ENCODE data around the gene KLLN.

GRCh38 chr10:87829986-87830729 lies 33.2 kb downstream of the KLLN start:
- TF ChIP-seq POLR2A (IDR thresholded peaks at IDR 0.05) (no peak), CTCF (IDR thresholded peaks at IDR 0.05) (no peak)

Data from uterus (tissue), 2 donors.